ENCODE results near the gene OR9Q2.

Gene OR9Q2

DNA sequence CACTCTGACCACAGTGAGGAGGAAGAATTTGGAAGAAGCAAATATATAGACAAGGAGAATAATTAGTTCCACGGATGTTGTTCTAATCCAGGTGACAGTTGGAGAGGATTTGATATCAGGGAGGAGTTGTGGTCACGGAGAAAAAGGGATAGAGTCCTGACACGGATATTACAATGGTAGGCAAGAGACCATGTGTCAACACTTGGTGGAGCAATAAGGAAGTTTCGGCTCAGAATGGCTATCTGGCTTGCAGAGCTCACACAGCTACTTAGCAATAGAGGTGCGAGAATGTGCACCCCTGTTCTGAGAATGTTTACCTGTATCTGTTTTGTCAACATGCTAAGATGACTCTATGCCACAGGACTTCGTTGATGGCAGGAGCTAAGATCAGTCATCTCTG is 10.4 kb upstream of the OR9Q2 start:
- TF ChIP-seq CTCF (IDR thresholded peaks at IDR 0.05; ENCODE audit: extremely low read depth, missing control alignments): no peak
- no peak for DNase-seq (ENCODE audit: low spot score)

GRCh38 chr11:58179648-58180047 is 9.2 kb upstream of the OR9Q2 start:
- no peak for TF ChIP-seq CTCF (IDR thresholded peaks at IDR 0.05; ENCODE audit: extremely low read depth, missing control alignments)
- DNase-seq (ENCODE audit: low spot score): no peak

- TF ChIP-seq CTCF (IDR thresholded peaks at IDR 0.05; ENCODE audit: extremely low read depth, missing control alignments): no peak
- no peak for DNase-seq (ENCODE audit: low spot score)
These were observed 1.9 kb upstream of the OR9Q2 start for GRCh38 chr11:58186938-58187337.

- DNase-seq (ENCODE audit: low spot score): no peak
These were observed 3.4 kb downstream of the OR9Q2 start for GRCh38 chr11:58192229-58192628.

DNA sequence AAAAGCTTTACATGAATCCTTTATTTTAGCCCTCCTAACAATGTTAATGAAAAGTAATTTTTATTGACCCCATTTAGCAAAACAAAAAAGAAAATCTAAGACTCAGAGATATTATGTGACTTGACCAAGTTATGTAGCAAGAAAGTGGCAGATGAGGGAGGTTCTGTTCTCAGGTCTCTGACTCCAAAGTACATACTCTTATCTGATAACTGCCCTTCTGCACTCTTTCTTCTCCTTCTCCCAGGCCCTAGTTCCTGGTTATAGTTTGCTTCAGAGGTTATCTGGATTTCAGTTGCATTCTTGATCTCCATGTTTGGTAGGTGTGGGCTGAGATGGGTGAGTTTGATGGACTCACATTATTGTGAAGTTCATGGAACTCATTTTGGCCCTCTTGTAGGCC is 4.5 kb downstream of the OR9Q2 start:
- no peak for DNase-seq (ENCODE audit: low spot score)

More at GRCh38 chr11:58192229-58192628, 3.4 kb downstream of the OR9Q2 start:
- TF ChIP-seq CTCF (IDR thresholded peaks at IDR 0.05; ENCODE audit: extremely low read depth, missing control alignments): no peak

GRCh38 chr11:58195939-58196338 is 7.1 kb downstream of the OR9Q2 start:
- DNase-seq (ENCODE audit: low spot score): no peak
- no peak for TF ChIP-seq CTCF (IDR thresholded peaks at IDR 0.05; ENCODE audit: extremely low read depth, missing control alignments)

More for the DNA sequence above, 4.5 kb downstream of the OR9Q2 start:
- no peak for TF ChIP-seq CTCF (IDR thresholded peaks at IDR 0.05; ENCODE audit: extremely low read depth, missing control alignments)

GRCh38 chr11:58199271-58199670 is 10.4 kb downstream of the OR9Q2 start:
- no peak for TF ChIP-seq CTCF (IDR thresholded peaks at IDR 0.05; ENCODE audit: extremely low read depth, missing control alignments)
- DNase-seq (ENCODE audit: low spot score): no peak

Measured in GM20000 (cell line).